ENCODE measurements around the gene EPHA4. TPM values are rescaled to one million over a fixed set of nuclear protein-coding genes. Genes with fewer than 3 reads are reported as not detected.
A peak's percentile ranks its signal among the peaks of the same experiment; 100 is the strongest.

EPHA4 gene
- total and polyA plus RNA-seq, 12 donors = 3.4 to 51.3 (median 18.6) TPM

GRCh38 chr2:221443645-221444044 is 128.5 kb downstream of the EPHA4 start:
- no peak for DNase-seq
- intact Hi-C loops (cut with DNase I) = loop anchor here in 8 of 10 donors (5.0 to 10.0 kb wide), 5 partner anchors 71 to 131 kb away; partner anchors contain the start of gene EPHA4 (in 5 of the 8)
- Histone ChIP-seq H3K9me3 (no peaks in the 10 kb centered on the region), H3K36me3 (peaks cover 0 to 31% (median 13%) of the 10 kb centered on the region in 9 donors), H3K27ac (peak overlapping the region in 8 of 10 donors; percentile 3 to 77 (median 46)), H3K27me3 (no peaks in the 10 kb centered on the region), H3K4me3 (no peak overlapping the region), H3K4me1 (peaks cover 3 to 35% (median 22%) of the 10 kb centered on the region in 9 donors)
- TF ChIP-seq CTCF (IDR thresholded peaks at IDR 0.05) = no peak
- 73 to 86% methylated on average over 1 of the region's 1 CpG for WGBS, 2 donors
- peak in 3 of 8 donors; percentile 5 to 25 (median 19) for ATAC-seq

- Histone ChIP-seq H3K4me3 (no peak overlapping the region), H3K4me1 (peaks cover 3 to 35% (median 22%) of the 10 kb centered on the region in 9 donors), H3K27me3 (no peaks in the 10 kb centered on the region), H3K27ac (no peak overlapping the region), H3K9me3 (no peaks in the 10 kb centered on the region), H3K36me3 (peaks cover 0 to 36% (median 13%) of the 10 kb centered on the region in 9 donors)
- WGBS, 2 donors = 94 to 95% methylated on average over 4 of the region's 4 CpGs
- DNase-seq (no peak), ATAC-seq (no peak)
- no peak for TF ChIP-seq CTCF (IDR thresholded peaks at IDR 0.05)
- intact Hi-C loops (cut with DNase I) = loop anchor here in 8 of 10 donors (5.0 to 10.0 kb wide), 5 partner anchors 73 to 133 kb away; partner anchors contain the start of gene EPHA4 (in 5 of the 8)
Observed at GRCh38 chr2:221442128-221442527, 130.0 kb downstream of the EPHA4 start.

DNA sequence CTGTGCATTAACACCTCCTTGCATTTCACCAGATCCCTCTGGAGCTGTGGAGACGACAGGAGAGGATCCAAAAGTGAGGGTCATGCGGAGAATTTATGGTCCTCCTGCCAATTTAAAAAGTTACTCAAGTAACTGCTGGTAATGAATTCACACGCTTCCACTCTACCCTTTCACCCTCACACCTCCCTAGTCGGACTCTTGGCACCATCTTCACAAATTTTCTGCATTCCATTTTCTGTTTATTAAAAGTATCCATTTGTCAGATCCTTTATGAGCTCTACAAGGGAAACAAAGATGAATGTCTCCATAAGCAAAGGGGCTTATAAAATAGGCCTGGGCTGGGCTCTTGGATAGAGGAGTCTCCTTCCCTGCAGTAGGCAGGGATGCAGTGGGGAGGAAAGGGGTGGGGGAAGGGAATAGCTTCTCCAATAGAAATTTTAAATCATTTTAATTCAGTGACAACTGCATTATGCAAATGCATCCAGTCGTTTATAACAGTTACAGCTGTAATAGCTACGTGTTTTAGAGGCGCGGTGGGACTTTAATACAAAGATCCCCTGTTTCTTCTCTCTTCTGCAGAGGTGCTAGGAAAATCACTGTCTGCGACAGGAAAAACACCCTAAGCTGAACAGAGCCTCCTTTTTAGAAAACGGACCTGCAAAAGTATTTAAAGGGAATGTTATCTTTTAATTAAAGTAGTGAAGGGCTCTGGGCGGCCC is 132.2 kb downstream of the EPHA4 start:
- Histone ChIP-seq H3K27ac (no peak overlapping the region), H3K4me3 (no peak overlapping the region), H3K4me1 (peaks cover 3 to 33% (median 21%) of the 10 kb centered on the region in 9 donors), H3K36me3 (peaks cover 0 to 58% (median 17%) of the 10 kb centered on the region in 9 donors), H3K27me3 (no peaks in the 10 kb centered on the region), H3K9me3 (no peaks in the 10 kb centered on the region)
- no peak for TF ChIP-seq CTCF (IDR thresholded peaks at IDR 0.05)
- 69 to 70% methylated on average over 11 of the region's 11 CpGs for WGBS, 2 donors
- intact Hi-C loops (cut with DNase I) = loop anchor here in 8 of 10 donors (5.0 to 10.0 kb wide), 5 partner anchors 75 to 135 kb away; partner anchors contain the start of gene EPHA4 (in 5 of the 8)
- no peak for DNase-seq
- ATAC-seq = no peak

GRCh38 chr2:221437056-221437455 is 135.0 kb downstream of the EPHA4 start:
- DNase-seq (no peak), ATAC-seq (no peak)
- H3K4me3 ChIP-seq = no peak overlapping the region
- intact Hi-C loops (cut with DNase I) = no loop called here
- H3K27ac ChIP-seq = no peak overlapping the region
- H3K36me3 ChIP-seq = peaks cover 0 to 74% (median 17%) of the 10 kb centered on the region in 9 donors
- H3K27me3 ChIP-seq = no peaks in the 10 kb centered on the region
- 87% methylated on average over 3 of the region's 3 CpGs for WGBS, 2 donors
- no peaks in the 10 kb centered on the region for H3K9me3 ChIP-seq
- no peak for TF ChIP-seq CTCF (IDR thresholded peaks at IDR 0.05)
- H3K4me1 ChIP-seq = peaks cover 0 to 15% (median 4%) of the 10 kb centered on the region in 9 donors
